Sigmoid colon (tissue), 7 donors: Measurements from ENCODE around the gene HS3ST6. TPM values are rescaled to one million over a fixed set of nuclear protein-coding genes. Genes with fewer than 3 reads are reported as not detected.
"Not testable (repeated sequence)": the region's sequence is repeated elsewhere in the genome, so short reads cannot be mapped to it uniquely, and the experiment has no call there.

ENCODE experiments used
- DNase-seq: peaks from one replicate; pipeline ENCODE4 v3.0.0-alpha.2; 2019
- H3K27ac ChIP-seq, 4 donors: fragments of 200-600 bp; sonication (generic); one replicate each; pipeline ENCODE4 v1.5.1; 2016 to 2019; ENCODE audit warnings: mild to moderate bottlenecking in 1 of 4
- H3K27me3 ChIP-seq, 3 donors: fragments of 200-600 bp; sonication (generic); one replicate each; pipeline ENCODE4 v1.5.1; 2019; ENCODE audit warnings: mild to moderate bottlenecking in 1 of 3
- H3K36me3 ChIP-seq, 4 donors: fragments of 200-600 bp; sonication (generic); one replicate each; pipeline ENCODE4 v1.5.1; 2016 to 2019
- H3K4me1 ChIP-seq, 4 donors: fragments of 200-600 bp; sonication (generic); one replicate each; pipeline ENCODE4 v1.5.1; 2017 to 2019
- H3K4me3 ChIP-seq, 4 donors: fragments of 200-600 bp; sonication (generic); one replicate each; pipeline ENCODE4 v1.5.1; 2017 to 2019; ENCODE audit warnings: mild to moderate bottlenecking in 2 of 4, moderate library complexity in 1 of 4
- H3K9me3 ChIP-seq, 4 donors: fragments of 200-600 bp in 3 of 4; sonication (generic) in 3 of 4; one replicate each; pipeline versions ENCODE4 v1.5.1 to v1.6.1; 2013 to 2019
- EP300 ChIP-seq, 4 donors: sonication (generic); formaldehyde crosslinking; IDR thresholded peaks; one replicate each; pipeline ENCODE4 v1.6.1; 2017; ENCODE audit warnings: antibody characterized with exemption in 4 of 4
- POLR2A ChIP-seq, 2 donors: fragments of 450-650 bp; IDR thresholded peaks; one replicate each; pipeline ENCODE4 v1.6.1; 2016; ENCODE audit warnings: antibody characterized with exemption in 2 of 2, mild to moderate bottlenecking in 2 of 2, moderate library complexity in 2 of 2
- POLR2AphosphoS5 ChIP-seq, 4 donors: sonication (generic); formaldehyde crosslinking; IDR thresholded peaks; one replicate each; pipeline ENCODE4 v1.6.1; 2017; ENCODE audit warnings: antibody characterized with exemption in 4 of 4
- WGBS, 2 donors: extraction: QIAGEN DNeasy Blood & Tissue Kit; methylation state at CpG; one replicate each; pipeline ENCODE4 v1.1.7; 2013; 5-methylcytosine and 5-hydroxymethylcytosine counted together
- intact Hi-C: fragments of 100-400 bp; cut with DNase I; formaldehyde crosslinking; loops from one replicate; pipeline ENCODE4 v1.15.1; 2023
- polyA plus RNA-seq, 3 donors: library from polyadenylated mRNA; stranded (reverse); fragments of 200-250 nt; gene quantifications; one replicate each; pipeline ENCODE4 v1.2.3, GENCODE V29; 2013
- total RNA-seq, 4 donors: library from RNA; depleted of rRNA; stranded (reverse); fragments of >200 nt; gene quantifications; one replicate each; pipeline ENCODE4 v1.1.0, GENCODE V29; 2016
- TF ChIP-seq, protein P1 (sequence below), 4 experiments: fragments of 450-650 bp in 3 of 4; fragments of 200-600 bp in 1 of 4; IDR thresholded peaks; one replicate each; pipeline ENCODE4 v1.5.1; 2016 to 2019; ENCODE audit warnings: antibody characterized with exemption in 4 of 4, mild to moderate bottlenecking in 3 of 4, moderate library complexity in 2 of 4
- donor health status: healthy with polysubstance abuse.
- donor health status: Bipolar disorder and iron deficiency.
- donor health status: healthy.

HS3ST6 gene
- total and polyA plus RNA-seq, 7 donors: 0.09 to 6.0 TPM; not detected in 5

DNA sequence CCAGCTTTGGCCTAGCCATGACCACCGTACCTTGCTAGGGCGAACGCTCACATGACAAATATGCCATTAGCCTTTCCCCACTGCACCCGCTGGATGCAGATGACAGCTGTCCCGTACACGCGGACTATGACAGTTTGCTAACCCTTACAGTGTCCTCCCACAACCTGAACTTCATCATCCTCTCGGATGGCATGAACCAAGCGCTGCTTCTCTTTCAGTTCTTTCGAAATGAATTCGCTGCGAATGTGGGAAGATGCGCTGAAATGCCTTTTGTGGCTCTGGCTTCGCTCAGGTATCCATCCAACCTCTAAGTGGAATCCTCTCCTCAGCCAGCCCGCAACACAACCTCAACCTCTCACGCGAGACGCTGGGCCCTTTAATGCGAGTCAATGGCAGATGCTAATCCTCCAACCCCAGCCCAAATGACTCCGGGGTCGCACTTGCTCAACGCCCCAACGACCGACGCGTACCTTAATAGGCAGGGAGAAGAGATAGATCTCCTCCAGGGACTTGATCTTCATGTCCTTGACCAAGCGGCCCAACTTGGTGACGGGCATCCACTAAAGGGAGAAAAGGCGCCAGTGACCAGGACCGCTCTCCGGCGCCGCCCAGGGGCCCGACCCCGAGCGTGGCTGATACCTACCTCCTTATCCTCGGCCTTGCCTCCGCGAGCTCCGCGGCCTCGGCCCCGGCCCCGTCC, 45.7 kb upstream of the HS3ST6 start:
- Histone ChIP-seq H3K27me3 (no peaks in the 10 kb centered on the region), H3K9me3 (no peaks in the 10 kb centered on the region), H3K4me3 (peak overlapping the region; percentile 63 to 90 (median 66)), H3K27ac (peak overlapping the region; percentile 91 to 99 (median 92)), H3K36me3 (peaks cover 12 to 27% (median 22%) of the 10 kb centered on the region in 4 donors), H3K4me1 (peaks cover 0 to 40% (median 34%) of the 10 kb centered on the region in 4 donors)
- no peak for DNase-seq
- intact Hi-C loops: no loop called here
- WGBS, 2 donors: 5 to 7% methylated on average over 44 of the region's 44 CpGs
- TF ChIP-seq EP300 (IDR thresholded peaks at IDR 0.05) (no peak), POLR2A (IDR thresholded peaks at IDR 0.05) (no peak), POLR2AphosphoS5 (IDR thresholded peaks at IDR 0.05) (no peak)
- TF ChIP-seq, protein P1, sequence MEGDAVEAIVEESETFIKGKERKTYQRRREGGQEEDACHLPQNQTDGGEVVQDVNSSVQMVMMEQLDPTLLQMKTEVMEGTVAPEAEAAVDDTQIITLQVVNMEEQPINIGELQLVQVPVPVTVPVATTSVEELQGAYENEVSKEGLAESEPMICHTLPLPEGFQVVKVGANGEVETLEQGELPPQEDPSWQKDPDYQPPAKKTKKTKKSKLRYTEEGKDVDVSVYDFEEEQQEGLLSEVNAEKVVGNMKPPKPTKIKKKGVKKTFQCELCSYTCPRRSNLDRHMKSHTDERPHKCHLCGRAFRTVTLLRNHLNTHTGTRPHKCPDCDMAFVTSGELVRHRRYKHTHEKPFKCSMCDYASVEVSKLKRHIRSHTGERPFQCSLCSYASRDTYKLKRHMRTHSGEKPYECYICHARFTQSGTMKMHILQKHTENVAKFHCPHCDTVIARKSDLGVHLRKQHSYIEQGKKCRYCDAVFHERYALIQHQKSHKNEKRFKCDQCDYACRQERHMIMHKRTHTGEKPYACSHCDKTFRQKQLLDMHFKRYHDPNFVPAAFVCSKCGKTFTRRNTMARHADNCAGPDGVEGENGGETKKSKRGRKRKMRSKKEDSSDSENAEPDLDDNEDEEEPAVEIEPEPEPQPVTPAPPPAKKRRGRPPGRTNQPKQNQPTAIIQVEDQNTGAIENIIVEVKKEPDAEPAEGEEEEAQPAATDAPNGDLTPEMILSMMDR (IDR thresholded peaks at IDR 0.05): no peak

DNA sequence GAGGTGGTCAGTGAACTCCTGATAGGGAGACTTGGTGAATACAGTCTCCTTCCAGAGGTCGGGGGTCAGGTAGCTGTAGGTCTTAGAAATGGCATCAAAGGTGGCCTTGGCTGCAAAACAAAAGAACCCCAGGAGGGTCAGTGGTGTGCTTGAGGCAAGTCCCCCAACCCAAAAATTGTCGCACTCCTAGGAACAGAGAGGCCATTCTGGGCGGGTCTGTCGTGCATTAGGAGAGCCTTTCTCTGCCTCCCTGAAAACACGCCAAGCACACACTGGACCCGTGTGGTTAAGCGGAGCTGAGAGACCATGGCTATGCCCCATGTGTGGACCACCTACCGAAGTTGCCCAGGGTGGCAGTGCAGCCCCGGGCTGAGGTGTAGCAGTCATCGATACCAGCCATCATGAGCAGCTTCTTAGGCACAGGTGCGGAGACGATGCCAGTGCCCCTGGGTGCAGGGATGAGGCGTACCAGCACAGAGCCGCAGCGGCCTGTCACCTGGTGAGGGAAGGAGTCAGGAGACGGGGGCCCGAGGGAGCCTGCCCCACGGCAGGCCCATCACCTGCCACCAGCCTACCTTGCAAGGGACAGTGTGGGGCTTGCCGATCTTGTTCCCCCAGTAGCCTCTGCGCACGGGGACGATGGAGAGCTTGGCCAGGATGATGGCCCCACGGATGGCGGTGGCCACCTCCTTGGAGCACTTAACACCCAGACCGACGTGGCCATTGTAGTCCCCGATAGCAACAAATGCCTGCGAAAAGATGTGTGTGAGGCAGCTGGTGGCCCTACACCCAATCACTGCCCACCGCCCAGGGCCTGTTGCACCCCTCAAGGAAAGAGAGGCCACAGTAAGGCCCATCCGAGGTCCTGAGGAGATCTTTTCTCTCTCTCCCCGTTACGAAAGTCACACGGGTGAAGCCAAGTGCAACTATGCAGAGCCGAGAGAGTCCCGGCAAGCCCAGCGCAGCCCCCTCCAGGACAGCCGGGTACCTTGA, 44.2 kb upstream of the HS3ST6 start:
- WGBS, 2 donors: 82 to 85% methylated on average over 37 of the region's 37 CpGs
- H3K4me1 ChIP-seq: peaks cover 0 to 44% (median 38%) of the 10 kb centered on the region in 4 donors
- peaks cover 12 to 27% (median 22%) of the 10 kb centered on the region in 4 donors for H3K36me3 ChIP-seq
- H3K27me3 ChIP-seq, H3K27ac ChIP-seq, intact Hi-C loops, DNase-seq, H3K4me3 ChIP-seq, H3K9me3 ChIP-seq: not testable (repeated sequence)

DNA sequence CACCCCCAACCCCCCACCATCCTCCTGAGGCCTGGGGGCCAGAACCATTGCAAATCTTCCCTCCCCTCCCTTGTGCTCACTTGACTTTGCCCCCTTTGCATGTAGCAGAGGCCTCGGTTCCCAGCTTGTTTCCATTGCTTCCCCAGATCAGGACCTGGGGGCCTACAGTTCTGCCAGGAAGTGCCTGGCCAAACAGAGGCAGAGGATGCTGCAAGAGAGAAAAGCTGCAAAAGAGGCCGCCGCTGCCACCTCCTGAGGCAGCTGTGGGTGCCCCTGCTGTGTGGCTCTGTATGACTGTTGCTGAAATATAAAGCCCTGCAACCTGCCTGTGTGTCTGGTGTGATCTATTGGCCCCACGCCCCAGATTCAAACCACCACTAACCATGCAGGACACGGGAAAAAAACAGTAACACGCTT, 43.4 kb upstream of the HS3ST6 start:
- H3K36me3 ChIP-seq: peaks cover 12 to 27% (median 22%) of the 10 kb centered on the region in 4 donors

DNA sequence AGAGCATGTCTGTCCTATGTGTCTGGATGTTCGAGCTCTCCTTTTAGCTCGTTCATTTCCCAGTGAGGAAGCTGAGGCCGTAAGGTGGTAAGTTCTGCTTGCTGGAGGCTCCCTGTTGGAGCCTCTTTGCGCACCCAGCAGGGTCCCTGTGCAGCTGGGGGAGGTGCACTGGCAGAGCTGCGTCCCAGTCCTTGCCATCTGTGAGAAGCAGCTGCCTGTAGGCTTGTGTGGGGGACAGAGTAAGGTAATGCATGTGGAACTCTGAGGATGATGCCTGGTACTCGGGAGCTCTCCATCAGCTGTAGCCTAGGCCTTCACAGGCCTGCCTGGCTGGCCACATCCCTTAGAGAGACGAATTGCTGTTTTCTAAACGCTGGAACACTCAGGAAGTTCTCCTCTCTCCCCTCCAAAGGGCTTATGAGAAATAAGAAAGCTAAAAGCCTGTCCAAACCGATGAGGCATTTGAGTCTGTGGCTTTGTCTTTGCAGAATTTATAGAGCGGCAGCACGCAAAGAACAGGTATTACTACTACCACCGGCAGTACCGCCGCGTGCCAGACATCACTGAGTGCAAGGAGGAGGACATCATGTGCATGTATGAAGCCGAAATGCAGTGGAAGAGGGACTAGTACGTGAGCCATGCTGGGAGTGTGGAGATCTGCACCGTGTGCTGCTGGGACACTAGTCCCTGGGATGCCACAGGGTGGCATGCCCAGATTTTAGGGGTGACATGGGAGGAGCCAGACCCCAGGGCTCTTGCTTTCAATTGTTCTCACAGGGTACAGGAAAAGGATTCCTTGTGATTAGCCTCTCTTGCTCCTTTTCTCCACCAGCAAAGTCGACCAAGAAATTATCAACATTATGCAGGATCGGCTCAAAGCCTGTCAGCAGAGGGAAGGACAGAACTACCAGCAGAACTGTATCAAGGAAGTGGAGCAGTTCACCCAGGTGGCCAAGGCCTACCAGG, 42.7 kb upstream of the HS3ST6 start:
- 35 to 53% methylated on average over 20 of the region's 20 CpGs for WGBS, 2 donors
- intact Hi-C loops: no loop called here
- no peaks in the 10 kb centered on the region for H3K9me3 ChIP-seq
- peaks cover 0 to 42% (median 36%) of the 10 kb centered on the region in 4 donors for H3K4me1 ChIP-seq
- peaks cover 12 to 27% (median 22%) of the 10 kb centered on the region in 4 donors for H3K36me3 ChIP-seq
- H3K27me3 ChIP-seq: no peaks in the 10 kb centered on the region
- peak overlapping the region in 3 of 4 donors; percentile 79 to 81 (median 80) for H3K4me3 ChIP-seq
- no peak for DNase-seq
- TF ChIP-seq POLR2AphosphoS5 (IDR thresholded peaks at IDR 0.05) (no peak), EP300 (IDR thresholded peaks at IDR 0.05) (no peak), POLR2A (IDR thresholded peaks at IDR 0.05) (no peak)
- TF ChIP-seq, protein P1 (IDR thresholded peaks at IDR 0.05): no peak
- peak overlapping the region in 3 of 4 donors; percentile 89 to 93 (median 93) for H3K27ac ChIP-seq

More for the DNA sequence above, 43.4 kb upstream of the HS3ST6 start:
- no peaks in the 10 kb centered on the region for H3K9me3 ChIP-seq
- intact Hi-C loops: no loop called here
- no peak for DNase-seq
- H3K27me3 ChIP-seq: no peaks in the 10 kb centered on the region
- 49 to 60% methylated on average over 6 of the region's 6 CpGs for WGBS, 2 donors
- TF ChIP-seq EP300 (IDR thresholded peaks at IDR 0.05) (no peak), POLR2AphosphoS5 (IDR thresholded peaks at IDR 0.05) (no peak), POLR2A (IDR thresholded peaks at IDR 0.05) (no peak)
- TF ChIP-seq, protein P1 (IDR thresholded peaks at IDR 0.05): no peak
- H3K27ac ChIP-seq: peak overlapping the region in 1 of 4 donors; percentile 93
- H3K4me1 ChIP-seq: peaks cover 0 to 44% (median 38%) of the 10 kb centered on the region in 4 donors
- H3K4me3 ChIP-seq: no peak overlapping the region
